Gastroesophageal sphincter (tissue), 3 donors: ENCODE measurements around the gene RPA1.

ENCODE experiments used
- CTCF ChIP-seq, 4 experiments: fragments of 200-600 bp in 2 of 4; fragments of 450-650 bp in 2 of 4; sonication (generic) in 1 of 4; IDR thresholded peaks; one replicate each; pipeline ENCODE4 v1.5.1; 2017 to 2019; ENCODE audit warnings: antibody characterized with exemption in 4 of 4, mild to moderate bottlenecking in 2 of 4, moderate library complexity in 2 of 4
- EP300 ChIP-seq: sonication (generic); formaldehyde crosslinking; IDR thresholded peaks from one replicate; pipeline ENCODE4 v1.6.1; 2017; ENCODE audit warnings: antibody characterized with exemption, mild to moderate bottlenecking
- POLR2A ChIP-seq, 2 donors: fragments of 450-650 bp; IDR thresholded peaks; one replicate each; pipeline ENCODE4 v1.6.1; 2017; ENCODE audit warnings: antibody characterized with exemption in 2 of 2, mild to moderate bottlenecking in 2 of 2, moderate library complexity in 1 of 2
- POLR2AphosphoS5 ChIP-seq: sonication (generic); formaldehyde crosslinking; IDR thresholded peaks from one replicate; pipeline ENCODE4 v1.6.1; 2017; ENCODE audit warnings: antibody characterized with exemption

- TF ChIP-seq POLR2AphosphoS5 (no peak), CTCF (IDR thresholded peaks at IDR 0.05) (no peak), EP300 (no peak), POLR2A (IDR thresholded peaks at IDR 0.05) (no peak)
These were observed 43.9 kb upstream of the RPA1 start for GRCh38 chr17:1785930-1786329.
